Esophagus muscularis mucosa (tissue), 4 donors: ENCODE measurements around the gene DNAH9.

Source experiments
- EP300 ChIP-seq: sonication (generic); formaldehyde crosslinking; IDR thresholded peaks from one replicate; pipeline ENCODE4 v1.6.1; 2017; ENCODE audit warnings: antibody characterized with exemption
- POLR2AphosphoS5 ChIP-seq, 2 donors: sonication (generic); formaldehyde crosslinking; IDR thresholded peaks; one replicate each; pipeline ENCODE4 v1.6.1; 2017; ENCODE audit warnings: antibody characterized with exemption in 2 of 2
- TF ChIP-seq, protein P1 (sequence below), 3 experiments: fragments of 200-600 bp in 2 of 3; fragments of 450-650 bp in 1 of 3; sonication (generic) in 2 of 3; IDR thresholded peaks; one replicate each; pipeline ENCODE4 v1.5.1; 2017 to 2019; ENCODE audit warnings: antibody characterized with exemption in 3 of 3, mild to moderate bottlenecking in 2 of 3, moderate library complexity in 1 of 3

DNA sequence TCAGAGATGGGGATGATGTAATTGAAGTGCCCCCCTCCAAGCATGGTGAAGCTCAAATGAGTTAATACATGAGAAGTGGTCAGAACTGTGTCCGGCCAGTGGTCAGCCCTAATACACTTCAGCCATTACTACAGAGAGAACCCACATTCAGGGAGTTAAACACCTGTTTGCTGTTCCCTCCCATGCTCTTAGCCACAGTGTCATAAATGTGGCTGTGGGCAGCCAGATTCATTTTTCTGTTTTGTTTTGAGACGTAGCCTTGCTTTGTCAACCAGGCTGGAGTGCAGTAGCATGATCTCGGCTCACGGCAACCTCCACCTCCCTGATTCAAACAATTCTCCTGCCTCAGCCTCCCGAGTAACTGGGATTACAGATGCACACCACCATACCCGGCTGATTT, 139.9 kb downstream of the DNAH9 start:
- TF ChIP-seq, protein P1, sequence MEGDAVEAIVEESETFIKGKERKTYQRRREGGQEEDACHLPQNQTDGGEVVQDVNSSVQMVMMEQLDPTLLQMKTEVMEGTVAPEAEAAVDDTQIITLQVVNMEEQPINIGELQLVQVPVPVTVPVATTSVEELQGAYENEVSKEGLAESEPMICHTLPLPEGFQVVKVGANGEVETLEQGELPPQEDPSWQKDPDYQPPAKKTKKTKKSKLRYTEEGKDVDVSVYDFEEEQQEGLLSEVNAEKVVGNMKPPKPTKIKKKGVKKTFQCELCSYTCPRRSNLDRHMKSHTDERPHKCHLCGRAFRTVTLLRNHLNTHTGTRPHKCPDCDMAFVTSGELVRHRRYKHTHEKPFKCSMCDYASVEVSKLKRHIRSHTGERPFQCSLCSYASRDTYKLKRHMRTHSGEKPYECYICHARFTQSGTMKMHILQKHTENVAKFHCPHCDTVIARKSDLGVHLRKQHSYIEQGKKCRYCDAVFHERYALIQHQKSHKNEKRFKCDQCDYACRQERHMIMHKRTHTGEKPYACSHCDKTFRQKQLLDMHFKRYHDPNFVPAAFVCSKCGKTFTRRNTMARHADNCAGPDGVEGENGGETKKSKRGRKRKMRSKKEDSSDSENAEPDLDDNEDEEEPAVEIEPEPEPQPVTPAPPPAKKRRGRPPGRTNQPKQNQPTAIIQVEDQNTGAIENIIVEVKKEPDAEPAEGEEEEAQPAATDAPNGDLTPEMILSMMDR (IDR thresholded peaks at IDR 0.05) = no peak
- TF ChIP-seq POLR2AphosphoS5 (IDR thresholded peaks at IDR 0.05) (no peak), EP300 (no peak)
